DOHH2 (cell line): ENCODE data around the gene MYCBP2.

Experiments
- H3F3A ChIP-seq: fragments of 200-600 bp; sonication (generic), shearing (Covaris generic); 2 replicates; pipeline ENCODE4 v1.6.0; 2016; ENCODE audit warnings: antibody characterized with exemption, mild to moderate bottlenecking; ENCODE audit not compliant: control insufficient read depth, insufficient read depth
- H3K27ac ChIP-seq: fragments of 200-600 bp; sonication (generic); 2 replicates; pipeline ENCODE4 v1.5.1; 2014; ENCODE audit warnings: low read depth, mild to moderate bottlenecking, low read length, moderate library complexity
- H3K27me3 ChIP-seq: fragments of 200-600 bp; sonication (generic); 2 replicates; pipeline ENCODE4 v1.6.1; 2014; ENCODE audit warnings: mild to moderate bottlenecking, low read length, mixed read lengths; ENCODE audit not compliant: control insufficient read depth
- H3K36me3 ChIP-seq: fragments of 200-600 bp; sonication (generic); 2 replicates; pipeline ENCODE4 v1.6.1; 2014; ENCODE audit warnings: mild to moderate bottlenecking, low read length, moderate library complexity, mixed read lengths; ENCODE audit not compliant: control insufficient read depth
- H3K4me1 ChIP-seq: fragments of 200-600 bp; sonication (generic); 2 replicates; pipeline ENCODE4 v1.6.1; 2014; ENCODE audit warnings: mild to moderate bottlenecking, low read length, mixed read lengths; ENCODE audit not compliant: control insufficient read depth
- H3K4me2 ChIP-seq: fragments of 200-600 bp; sonication (generic); 2 replicates; pipeline ENCODE4 v1.6.0; 2014; ENCODE audit warnings: mild to moderate bottlenecking, low read length, moderate library complexity
- H3K4me3 ChIP-seq: fragments of 200-600 bp; sonication (generic); 2 replicates; pipeline ENCODE4 v1.5.1; 2014; ENCODE audit warnings: mild to moderate bottlenecking, low read length, mixed read lengths
- H3K79me2 ChIP-seq: fragments of 200-600 bp; sonication (generic); 2 replicates; pipeline ENCODE4 v1.6.1; 2014; ENCODE audit warnings: mild to moderate bottlenecking, low read length, mixed read lengths; ENCODE audit not compliant: control insufficient read depth
- H3K9me2 ChIP-seq: fragments of 200-600 bp; sonication (generic); replicated peaks from 2 replicates; pipeline ENCODE4 v1.6.1; 2014; ENCODE audit warnings: mild to moderate bottlenecking, low read length, mixed read lengths; ENCODE audit not compliant: control insufficient read depth
- H3K9me3 ChIP-seq: fragments of 200-600 bp; sonication (generic); 2 replicates; pipeline ENCODE4 v1.6.1; 2014; ENCODE audit warnings: antibody characterized with exemption, low read length, mixed read lengths; ENCODE audit not compliant: control insufficient read depth, insufficient read depth
- H4K20me1 ChIP-seq: fragments of 200-600 bp; sonication (generic); 2 replicates; pipeline ENCODE4 v1.6.0; 2014; ENCODE audit warnings: low read depth, mild to moderate bottlenecking, antibody characterized with exemption, low read length, moderate library complexity; ENCODE audit not compliant: control insufficient read depth, insufficient read depth
- EZH2phosphoT487 ChIP-seq: fragments of 200-600 bp; sonication (generic); IDR thresholded peaks from 2 replicates; pipeline ENCODE4 v1.6.1; 2017; ENCODE audit warnings: borderline replicate concordance, mild to moderate bottlenecking, antibody characterized with exemption, low read length, moderate library complexity, mixed read lengths
- TF ChIP-seq, protein P1 (sequence below): fragments of 200-600 bp; sonication (generic); IDR thresholded peaks from one replicate; pipeline ENCODE4 v1.5.1; 2014; ENCODE audit warnings: antibody characterized with exemption, mild to moderate bottlenecking, low read depth, low read length; ENCODE audit not compliant: poor library complexity, severe bottlenecking

MYCBP2 gene

GRCh38 chr13:77374339-77374738, 47.4 kb upstream of the MYCBP2 start:
- Histone ChIP-seq H3K4me2 (no peak overlapping the region), H3K9me2 (no peaks in the 10 kb centered on the region), H3K9me3 (no peaks in the 10 kb centered on the region), H3K79me2 (no peaks in the 10 kb centered on the region), H3K27me3 (no peaks in the 10 kb centered on the region), H4K20me1 (no peaks in the 10 kb centered on the region), H3K4me1 (no peaks in the 10 kb centered on the region), H3K27ac (no peak overlapping the region), H3K36me3 (no peaks in the 10 kb centered on the region), H3F3A (no peaks in the 10 kb centered on the region), H3K4me3 (no peak overlapping the region)
- TF ChIP-seq, protein P1, sequence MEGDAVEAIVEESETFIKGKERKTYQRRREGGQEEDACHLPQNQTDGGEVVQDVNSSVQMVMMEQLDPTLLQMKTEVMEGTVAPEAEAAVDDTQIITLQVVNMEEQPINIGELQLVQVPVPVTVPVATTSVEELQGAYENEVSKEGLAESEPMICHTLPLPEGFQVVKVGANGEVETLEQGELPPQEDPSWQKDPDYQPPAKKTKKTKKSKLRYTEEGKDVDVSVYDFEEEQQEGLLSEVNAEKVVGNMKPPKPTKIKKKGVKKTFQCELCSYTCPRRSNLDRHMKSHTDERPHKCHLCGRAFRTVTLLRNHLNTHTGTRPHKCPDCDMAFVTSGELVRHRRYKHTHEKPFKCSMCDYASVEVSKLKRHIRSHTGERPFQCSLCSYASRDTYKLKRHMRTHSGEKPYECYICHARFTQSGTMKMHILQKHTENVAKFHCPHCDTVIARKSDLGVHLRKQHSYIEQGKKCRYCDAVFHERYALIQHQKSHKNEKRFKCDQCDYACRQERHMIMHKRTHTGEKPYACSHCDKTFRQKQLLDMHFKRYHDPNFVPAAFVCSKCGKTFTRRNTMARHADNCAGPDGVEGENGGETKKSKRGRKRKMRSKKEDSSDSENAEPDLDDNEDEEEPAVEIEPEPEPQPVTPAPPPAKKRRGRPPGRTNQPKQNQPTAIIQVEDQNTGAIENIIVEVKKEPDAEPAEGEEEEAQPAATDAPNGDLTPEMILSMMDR: no peak
- no peak for TF ChIP-seq EZH2phosphoT487

DNA sequence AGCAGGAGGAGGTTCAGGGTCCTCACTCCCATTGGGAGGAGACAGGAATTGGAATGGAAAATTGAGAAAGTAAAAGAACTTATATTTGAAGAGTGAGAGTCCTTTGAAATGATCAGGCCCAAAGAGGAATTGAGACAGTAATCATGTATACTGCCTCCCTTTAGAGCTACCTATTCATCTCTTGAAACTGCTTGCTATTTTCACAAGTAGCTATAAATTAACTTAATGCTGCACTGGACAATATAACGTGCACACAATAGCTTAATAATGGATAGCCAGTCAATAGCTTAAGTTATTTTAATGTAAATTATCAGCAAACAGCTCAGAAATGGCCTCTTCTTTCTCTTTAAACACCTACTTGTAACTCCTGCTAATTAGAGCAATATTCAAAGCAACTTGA, 46.6 kb upstream of the MYCBP2 start:
- H3K4me2 ChIP-seq: no peak overlapping the region

GRCh38 chr13:77372275-77372674, 45.4 kb upstream of the MYCBP2 start:
- H3K27ac ChIP-seq: no peak overlapping the region

More for the DNA sequence above, 46.6 kb upstream of the MYCBP2 start:
- no peak overlapping the region for H3K4me3 ChIP-seq
- H3K4me1 ChIP-seq: no peaks in the 10 kb centered on the region
- H3K9me3 ChIP-seq: no peaks in the 10 kb centered on the region
- H3K36me3 ChIP-seq: no peaks in the 10 kb centered on the region
- H3K27me3 ChIP-seq: no peaks in the 10 kb centered on the region
- H3K27ac ChIP-seq: no peak overlapping the region
- H3F3A ChIP-seq: no peaks in the 10 kb centered on the region
- H3K79me2 ChIP-seq: no peaks in the 10 kb centered on the region
- H4K20me1 ChIP-seq: no peaks in the 10 kb centered on the region
- no peak for TF ChIP-seq EZH2phosphoT487
- TF ChIP-seq, protein P1: no peak
- no peaks in the 10 kb centered on the region for H3K9me2 ChIP-seq

More at GRCh38 chr13:77372275-77372674, 45.4 kb upstream of the MYCBP2 start:
- H3F3A ChIP-seq: no peaks in the 10 kb centered on the region
- no peak overlapping the region for H3K4me2 ChIP-seq
- no peaks in the 10 kb centered on the region for H3K4me1 ChIP-seq
- H3K79me2 ChIP-seq: no peaks in the 10 kb centered on the region
- H3K27me3 ChIP-seq: no peaks in the 10 kb centered on the region
- H3K4me3 ChIP-seq: no peak overlapping the region
- H3K36me3 ChIP-seq: no peaks in the 10 kb centered on the region
- no peaks in the 10 kb centered on the region for H4K20me1 ChIP-seq
- no peaks in the 10 kb centered on the region for H3K9me3 ChIP-seq
- no peaks in the 10 kb centered on the region for H3K9me2 ChIP-seq
- TF ChIP-seq EZH2phosphoT487: no peak
- TF ChIP-seq, protein P1: no peak
